Kidney (tissue), 14 donors: Measurements from ENCODE around the gene RIPPLY3. TPM values are rescaled to one million over a fixed set of nuclear protein-coding genes. Genes with fewer than 3 reads are reported as not detected.
"Not testable (repeated sequence)": the region's sequence is repeated elsewhere in the genome, so short reads cannot be mapped to it uniquely, and the experiment has no call there.

Experiments used
- DNase-seq, 5 donors: peaks; one replicate each; pipeline ENCODE4 v3.0.0-alpha.2; 2013 to 2020
- FAIRE-seq: peaks from 2 replicates; lab custom pipeline; 2012; peaks lifted over from hg19 to GRCh38; lab: Jason Lieb, UNC
- H3K27ac ChIP-seq, 2 donors: one replicate each; pipeline ENCODE4 v1.7.0; 2013; ENCODE audit warnings: low read depth in 2 of 2, low read length in 2 of 2, inconsistent platforms in 1 of 2
- H3K27me3 ChIP-seq: one replicate; pipeline ENCODE4 v1.7.1; 2013; ENCODE audit warnings: low read length, inconsistent platforms; ENCODE audit not compliant: control insufficient read depth, insufficient read depth
- H3K36me3 ChIP-seq, 3 donors: one replicate each; pipeline versions ENCODE4 v1.7.0 to v1.7.1; 2013; ENCODE audit warnings: low read length in 3 of 3, control low read depth in 1 of 3, inconsistent platforms in 1 of 3; ENCODE audit not compliant: insufficient read depth in 3 of 3, control insufficient read depth in 2 of 3
- H3K4me1 ChIP-seq, 3 donors: one replicate each; pipeline versions ENCODE4 v1.7.0 to v1.7.1; 2013; ENCODE audit warnings: low read length in 3 of 3, inconsistent platforms in 1 of 3, low read depth in 1 of 3; ENCODE audit not compliant: control insufficient read depth in 2 of 3, insufficient read depth in 2 of 3
- H3K4me3 ChIP-seq, 3 donors: one replicate each; pipeline versions ENCODE4 v1.7.0 to v1.8.1; 2013; ENCODE audit warnings: low read length in 3 of 3, control low read depth in 1 of 3, inconsistent platforms in 1 of 3
- H3K9ac ChIP-seq, 3 donors: one replicate each; pipeline versions ENCODE4 v1.7.0 to v1.7.1; 2013; ENCODE audit warnings: low read length in 3 of 3, control low read depth in 1 of 3, inconsistent platforms in 1 of 3
- H3K9me3 ChIP-seq, 3 donors: one replicate each; pipeline versions ENCODE4 v1.7.0 to v1.7.1; 2013; ENCODE audit warnings: low read length in 3 of 3, control low read depth in 1 of 3, inconsistent platforms in 1 of 3; ENCODE audit not compliant: control insufficient read depth in 2 of 3, insufficient read depth in 1 of 3
- CTCF ChIP-seq: IDR thresholded peaks from 3 replicates; pipeline ENCODE4 v1.5.1; 2012; ENCODE audit warnings: mild to moderate bottlenecking, moderate library complexity, borderline replicate concordance; ENCODE audit not compliant: insufficient read depth; ENCODE audit errors: extremely low read depth
- intact Hi-C: fragments of 100-400 bp; cut with DNase I; formaldehyde crosslinking; loops from one replicate; pipeline ENCODE4 v1.11.1; 2022
- polyA plus RNA-seq: library from polyadenylated mRNA; stranded (reverse); fragments of 350-450 nt; fragmentation: Illumina TruSeq; extraction: RNeasy Lipid Tissue Mini Kit (QIAGEN cat#74804); gene quantifications from one replicate; pipeline ENCODE4 v1.2.3, GENCODE V29; 2014; ENCODE audit warnings: low read depth, low replicate concordance; ENCODE audit not compliant: insufficient read depth
- total RNA-seq: library from RNA; stranded (reverse); fragmentation: NEBNext Ultra II Directional; extraction: Animal tissue kit (Norgen Biotek cat#: 25700); gene quantifications from one replicate; pipeline ENCODE4 v1.2.1, GENCODE V29; 2021
- donor health status: control.
- donor health status: control.
- donor health status: control.
- donor health status: control.
- donor health status: control.
- donor health status: DM: yes; HTN: yes; CAD: no.
- donor health status: Normal renal cell carcinoma (clear cell type).

The RIPPLY3 gene
- total and polyA plus RNA-seq, 2 donors from 2014 or later: 0.26 to 0.31 TPM

GRCh38 chr21:37000381-37000780, 6.1 kb upstream of the RIPPLY3 start:
- no peaks in the 10 kb centered on the region for H3K27me3 ChIP-seq
- no peak overlapping the region for H3K27ac ChIP-seq
- no peak for DNase-seq
- no peak overlapping the region for H3K9ac ChIP-seq
- no peak for TF ChIP-seq CTCF
- H3K36me3 ChIP-seq: no peaks in the 10 kb centered on the region
- no peaks in the 10 kb centered on the region for H3K4me1 ChIP-seq
- H3K9me3 ChIP-seq: no peaks in the 10 kb centered on the region
- no peak overlapping the region for H3K4me3 ChIP-seq
- intact Hi-C loops: no loop called here
- no peak for FAIRE-seq

GRCh38 chr21:37001441-37001840, 5.1 kb upstream of the RIPPLY3 start:
- Histone ChIP-seq H3K9me3 (no peaks in the 10 kb centered on the region), H3K9ac (no peak overlapping the region), H3K4me1 (no peaks in the 10 kb centered on the region), H3K4me3 (no peak overlapping the region), H3K27ac (peak overlapping the region in 1 of 2 donors; percentile 14), H3K36me3 (no peaks in the 10 kb centered on the region), H3K27me3 (no peaks in the 10 kb centered on the region)
- TF ChIP-seq CTCF: no peak
- intact Hi-C loops: no loop called here
- FAIRE-seq (no peak), DNase-seq (peak in 2 of 5 donors; percentile 29 to 67)

GRCh38 chr21:37002851-37003250, 3.7 kb upstream of the RIPPLY3 start:
- H3K27ac ChIP-seq, H3K36me3 ChIP-seq, DNase-seq, intact Hi-C loops, H3K9me3 ChIP-seq, H3K27me3 ChIP-seq, H3K4me3 ChIP-seq, H3K4me1 ChIP-seq, FAIRE-seq, H3K9ac ChIP-seq: not testable (repeated sequence)

- H3K4me3 ChIP-seq, H3K27ac ChIP-seq, H3K9ac ChIP-seq, DNase-seq, intact Hi-C loops, H3K4me1 ChIP-seq, H3K27me3 ChIP-seq, H3K9me3 ChIP-seq, FAIRE-seq, H3K36me3 ChIP-seq: not testable (repeated sequence)
These were observed 2.6 kb upstream of the RIPPLY3 start for GRCh38 chr21:37003917-37004316.
